NT2/D1 (cell line): Measurements from ENCODE around the gene CRYBG1.

Source experiments
- SUZ12 ChIP-seq: IDR thresholded peaks from 2 replicates; pipeline ENCODE4 v1.6.1; 2011; ENCODE audit not compliant: insufficient read length, insufficient read depth; ENCODE audit errors: extremely low read depth
- ZNF274 ChIP-seq: IDR thresholded peaks from 2 replicates; pipeline ENCODE4 v1.6.1; 2011; ENCODE audit warnings: mild to moderate bottlenecking, low read depth, low read length

- TF ChIP-seq SUZ12 (no peak), ZNF274 (no peak)
These were observed 50.5 kb downstream of the CRYBG1 start for GRCh38 chr6:106411056-106411455.
